KBM-7 (cell line): ENCODE measurements around the gene SDR9C7.
"Not testable (repeated sequence)": the region's sequence is repeated elsewhere in the genome, so short reads cannot be mapped to it uniquely, and the experiment has no call there.

Source experiments
- DNase-seq: peaks from one replicate; pipeline ENCODE4 v3.0.0-alpha.2; 2015
- in situ Hi-C: fragments of 300-500 bp; cut with MboI; formaldehyde crosslinking; loops from 2 replicates; pipeline ENCODE4 v1.14.3; 2020; ENCODE audit warnings: low sequenced_read_pairs, low pct_unique_long_range_greater_than_20kb, mixed read lengths

The SDR9C7 gene

DNA sequence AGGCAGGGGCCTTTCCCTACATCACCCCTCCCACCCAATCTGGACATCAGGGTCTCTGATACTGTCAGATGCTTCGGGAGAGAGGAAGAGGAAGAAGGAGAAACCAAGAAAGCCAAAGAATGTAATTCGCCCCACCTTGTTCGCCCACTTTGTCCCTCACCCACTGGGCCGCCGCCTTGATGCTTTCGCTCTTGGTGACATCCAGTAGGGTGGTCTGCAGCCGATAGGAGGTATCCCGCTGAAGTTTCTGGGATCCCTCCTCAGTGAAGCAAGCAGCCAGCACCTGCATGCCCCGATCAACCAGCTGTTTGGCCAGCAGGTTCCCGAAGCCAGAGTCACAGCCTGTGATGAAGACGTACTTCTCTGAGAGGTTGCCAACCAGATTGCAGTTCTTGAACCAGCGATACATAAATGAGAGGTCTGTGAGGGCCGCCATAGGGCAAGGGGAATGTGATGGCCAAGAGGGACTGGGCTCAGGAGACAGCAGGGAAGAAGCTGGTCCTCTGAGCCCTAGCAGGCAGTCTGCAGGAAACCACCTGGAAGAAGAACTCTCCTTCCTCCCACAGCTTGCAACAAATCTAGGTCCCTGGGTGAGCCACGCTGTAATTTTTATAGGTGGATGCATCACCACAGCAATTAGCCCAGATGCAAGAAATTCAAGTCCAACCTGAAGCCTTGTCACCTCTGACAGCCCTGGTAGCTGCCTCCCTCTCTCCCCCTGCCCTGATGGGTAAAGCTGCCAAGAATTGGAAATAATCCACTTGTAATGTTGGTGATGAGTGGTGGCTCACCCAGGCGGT lies at the start of gene SDR9C7:
Gene SDR9C7, minus strand, starts transcription at position 583 of the 800 bp plus-strand sequence. Its CDS starts 147 bp downstream, at position 436.
- in situ Hi-C loops: no loop called here
- no peak for DNase-seq

DNA sequence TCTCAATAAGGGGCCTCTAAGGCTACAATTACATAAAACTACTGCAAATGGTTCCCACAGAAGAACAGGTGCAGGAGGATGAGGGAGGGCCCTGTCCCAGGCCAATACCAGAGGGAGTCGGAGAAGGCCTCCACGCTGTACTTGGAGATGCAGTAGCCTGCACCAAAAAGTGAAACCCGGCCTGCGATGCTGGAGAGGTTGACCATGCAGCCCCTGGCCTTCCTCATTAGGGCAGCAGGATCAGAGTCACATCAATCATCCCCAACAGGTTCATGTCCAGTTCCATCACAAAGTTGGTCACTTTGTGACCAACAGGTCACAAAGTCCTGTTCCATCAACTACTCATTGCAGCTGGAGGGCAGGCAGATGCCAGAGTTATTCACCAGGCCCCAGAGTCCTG lies 49.2 kb upstream of the SDR9C7 start:
- in situ Hi-C loops: no loop called here
- DNase-seq: no peak

DNA sequence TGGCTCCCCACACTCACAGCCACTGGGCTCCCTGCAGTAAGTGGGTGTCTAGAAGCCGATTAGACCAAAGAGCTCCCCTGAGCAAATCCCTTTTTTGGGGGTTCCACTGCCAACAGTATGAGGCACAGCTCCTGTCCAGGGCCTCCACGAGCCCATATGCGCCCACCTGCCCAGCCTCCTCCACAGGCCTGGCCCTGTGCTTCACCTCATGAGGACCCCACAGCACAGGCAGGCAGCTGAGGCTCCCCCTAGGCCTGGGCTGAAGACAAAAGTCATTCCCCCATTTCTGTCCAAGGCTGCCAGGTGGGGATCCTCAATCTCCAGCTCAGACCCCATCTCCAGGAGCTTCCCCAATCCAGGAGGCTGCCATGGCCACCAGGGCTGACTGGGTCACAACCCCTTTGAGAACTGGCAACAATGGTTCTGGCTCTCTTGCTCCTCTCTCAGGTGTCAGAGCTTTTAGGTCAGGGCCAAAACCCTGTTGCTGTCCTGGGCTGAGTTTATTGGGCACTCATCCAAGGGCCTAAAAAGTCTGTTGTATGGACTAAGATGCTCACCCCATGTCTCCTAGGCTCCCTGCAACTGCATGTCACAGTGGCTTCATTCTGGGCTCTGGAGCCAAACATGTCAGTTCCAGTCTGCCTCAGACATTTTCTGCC lies 48.5 kb upstream of the SDR9C7 start:
- DNase-seq, in situ Hi-C loops: not testable (repeated sequence)

DNA sequence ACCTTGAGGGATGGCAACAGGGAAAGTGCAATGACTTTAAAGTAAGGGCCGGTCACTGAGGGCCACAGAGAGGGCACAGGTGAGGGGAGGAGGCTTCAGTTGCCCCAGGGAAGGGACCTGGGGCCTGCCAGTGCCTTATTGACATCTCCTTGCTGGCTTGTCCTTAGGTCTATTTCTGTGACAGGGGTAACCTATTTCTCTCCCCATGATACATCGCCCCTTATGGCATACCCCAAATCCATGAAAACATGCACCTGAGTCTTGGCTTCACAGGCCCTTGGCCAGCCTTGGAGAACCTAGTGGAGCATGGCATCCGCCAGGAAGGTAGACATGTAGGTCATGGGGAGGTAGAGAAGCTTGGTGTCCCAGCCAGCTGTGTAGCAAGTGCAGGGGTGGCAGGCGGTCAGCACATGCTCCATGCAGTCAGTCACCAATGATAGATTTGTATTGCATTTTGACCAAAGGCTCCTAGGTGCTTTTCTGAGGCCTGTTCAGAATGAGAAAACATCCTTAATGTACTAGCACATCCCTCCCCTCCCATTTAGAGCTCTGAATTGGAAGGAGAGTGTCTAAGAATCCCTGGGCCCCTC lies 46.8 kb upstream of the SDR9C7 start:
- in situ Hi-C loops: no loop called here
- DNase-seq: no peak

DNA sequence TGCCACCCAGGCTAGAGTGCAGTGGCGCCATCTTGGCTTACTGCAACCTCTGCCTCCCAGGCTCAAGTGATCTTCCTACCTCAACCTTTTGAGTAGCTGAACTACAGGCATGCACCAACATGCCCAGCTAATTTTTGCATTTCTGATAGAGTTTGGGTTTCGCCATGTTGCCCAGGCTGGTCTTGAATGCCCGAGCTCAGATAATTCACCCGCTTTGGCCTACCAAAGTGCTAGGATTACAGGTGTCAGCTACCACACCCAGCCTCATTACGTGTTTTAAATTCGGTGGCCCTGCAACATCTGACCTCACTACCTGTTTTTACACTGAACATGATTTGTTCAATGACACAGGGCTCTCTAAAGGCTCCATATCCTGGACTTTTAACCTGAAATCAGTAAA lies 46.1 kb upstream of the SDR9C7 start:
- in situ Hi-C loops: no loop called here
- no peak for DNase-seq

DNA sequence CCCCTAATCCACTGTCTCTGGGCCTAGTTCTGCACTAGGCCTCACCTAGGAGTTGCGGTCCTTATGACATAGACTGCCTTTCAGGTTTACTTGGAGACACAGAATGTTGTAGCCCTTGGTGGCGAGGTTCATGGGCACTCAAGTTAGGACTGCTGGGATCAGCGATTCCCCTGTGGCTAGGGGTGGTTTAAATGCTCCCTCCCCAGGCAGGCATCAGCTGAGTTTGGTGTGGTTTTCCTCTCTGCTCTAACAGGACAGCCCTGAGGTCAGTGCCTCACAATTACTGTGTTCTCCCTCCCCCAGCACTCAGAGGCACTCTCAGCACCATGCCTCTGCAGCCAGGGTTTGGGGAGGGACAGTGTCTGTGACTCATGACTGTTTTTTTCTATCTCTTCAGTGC lies 45.4 kb upstream of the SDR9C7 start:
- in situ Hi-C loops: no loop called here
- DNase-seq: no peak

DNA sequence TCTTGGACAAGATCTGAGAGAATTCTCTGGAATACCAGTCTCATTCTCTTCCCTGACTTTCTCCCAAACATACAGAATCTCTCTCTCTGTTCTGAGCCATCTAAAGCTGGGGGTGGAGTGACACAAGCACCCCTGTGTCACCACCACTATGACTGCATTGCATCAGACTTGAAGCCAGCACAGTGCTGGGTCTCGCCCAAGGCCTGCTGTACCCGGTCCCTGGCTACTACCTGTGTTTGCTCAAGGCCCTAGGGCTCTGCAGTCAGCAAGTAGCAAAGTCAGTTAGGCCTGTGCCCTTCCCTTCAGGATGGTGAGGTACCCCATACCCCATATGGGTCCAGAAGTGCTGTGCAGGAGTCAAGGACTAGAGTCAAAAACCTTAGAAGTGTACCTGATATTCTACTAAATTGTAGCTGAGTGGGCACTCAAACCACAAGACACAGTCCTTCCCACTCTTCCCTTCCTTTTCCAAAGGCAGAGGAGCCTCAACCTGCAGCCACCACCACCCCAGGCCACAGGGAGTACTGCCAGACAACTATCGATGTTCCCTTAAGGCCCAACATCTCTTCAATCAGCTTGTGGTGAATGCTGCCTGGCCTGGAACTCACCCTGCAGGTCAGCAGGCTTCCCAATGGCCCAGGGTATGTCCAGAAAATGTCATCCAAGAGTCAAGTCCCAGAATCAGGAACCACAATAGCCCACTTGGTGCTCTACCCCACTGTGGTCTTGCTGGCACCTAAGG lies 44.4 kb upstream of the SDR9C7 start:
- DNase-seq: no peak
- in situ Hi-C loops: no loop called here

DNA sequence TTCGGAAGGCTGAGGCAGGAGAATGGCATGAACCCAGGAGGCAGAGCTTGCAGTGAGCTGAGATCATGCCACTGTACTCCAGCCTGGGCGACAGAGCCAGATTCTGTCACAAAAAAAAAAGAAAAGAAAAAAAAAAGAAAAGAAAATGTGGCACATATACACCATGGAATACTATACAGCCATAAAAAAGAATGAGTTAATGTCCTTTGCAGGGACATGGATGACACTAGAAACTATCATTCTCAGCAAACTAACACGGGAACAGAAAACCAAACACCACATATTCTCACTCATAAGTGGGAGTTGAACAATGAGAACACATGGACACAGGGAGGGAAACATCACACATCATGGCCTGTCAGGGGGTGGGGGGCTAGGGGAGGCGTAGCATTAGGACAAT lies 43.2 kb upstream of the SDR9C7 start:
- in situ Hi-C loops, DNase-seq: not testable (repeated sequence)

DNA sequence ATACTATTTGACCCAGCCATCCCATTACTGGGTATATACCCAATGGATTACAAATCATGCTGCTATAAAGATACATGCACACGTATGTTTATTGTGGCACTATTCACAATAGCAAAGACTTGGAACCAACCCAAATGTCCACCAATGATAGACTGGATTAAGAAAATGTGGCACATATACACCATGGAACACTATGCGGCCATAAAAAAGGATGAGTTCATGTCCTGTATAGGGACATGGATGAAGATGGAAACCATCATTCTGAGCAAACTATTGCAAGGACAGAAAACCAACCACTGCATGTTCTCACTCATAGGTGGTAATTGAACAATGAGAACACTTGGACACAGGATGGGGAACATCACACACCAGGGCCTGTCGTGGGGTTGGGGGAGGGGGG lies 40.0 kb upstream of the SDR9C7 start:
- in situ Hi-C loops, DNase-seq: not testable (repeated sequence)

DNA sequence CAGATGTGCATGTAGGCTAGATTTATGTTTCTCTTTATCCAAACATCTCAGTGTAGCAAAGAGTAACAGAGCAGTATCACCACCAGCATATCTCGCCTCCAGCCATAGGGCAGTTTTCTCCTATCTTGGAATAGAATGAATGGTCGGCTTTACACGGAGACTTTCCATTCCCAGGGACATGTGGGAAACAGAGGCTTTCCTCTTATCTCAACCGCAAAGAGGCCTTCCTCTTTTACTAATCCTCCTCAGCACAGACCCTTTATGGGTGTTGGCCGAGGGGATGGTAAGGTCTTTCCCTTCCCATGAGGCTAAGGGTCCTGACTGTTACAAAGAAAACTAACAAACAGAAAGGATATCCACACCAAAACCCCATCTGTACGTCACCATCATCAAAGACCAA lies 34.7 kb upstream of the SDR9C7 start:
- peak; percentile 50 for DNase-seq
- in situ Hi-C loops: not testable (repeated sequence)

DNA sequence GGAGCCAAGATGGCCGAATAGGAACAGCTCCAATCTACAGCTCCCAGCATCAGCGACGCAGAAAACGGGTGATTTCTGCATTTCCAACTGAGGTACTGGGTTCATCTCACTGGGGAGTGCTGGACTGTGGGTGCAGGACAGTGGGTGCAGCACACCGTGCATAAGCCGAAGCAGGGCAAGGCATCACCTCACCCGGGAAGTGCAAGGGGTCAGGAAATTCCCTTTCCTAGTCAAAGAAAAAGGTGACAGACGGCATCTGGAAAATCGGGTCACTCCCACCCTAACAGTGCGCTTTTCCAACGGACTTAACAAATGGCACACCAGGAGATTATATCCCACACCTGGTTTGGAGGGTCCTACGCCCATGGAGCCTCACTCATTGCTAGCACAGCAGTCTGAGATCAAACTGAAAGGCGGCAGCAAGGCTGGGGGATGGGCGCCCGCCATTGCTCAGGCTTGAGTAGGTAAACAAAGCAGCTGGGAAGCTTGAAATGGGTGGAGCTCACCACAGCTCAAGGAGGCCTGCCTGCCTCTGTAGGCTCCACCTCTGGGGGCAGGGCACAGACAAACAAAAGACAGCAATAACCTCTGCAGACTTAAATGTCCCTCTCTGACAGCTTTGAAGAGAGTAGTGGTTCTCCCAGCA lies 31.9 kb upstream of the SDR9C7 start:
- in situ Hi-C loops, DNase-seq: not testable (repeated sequence)

DNA sequence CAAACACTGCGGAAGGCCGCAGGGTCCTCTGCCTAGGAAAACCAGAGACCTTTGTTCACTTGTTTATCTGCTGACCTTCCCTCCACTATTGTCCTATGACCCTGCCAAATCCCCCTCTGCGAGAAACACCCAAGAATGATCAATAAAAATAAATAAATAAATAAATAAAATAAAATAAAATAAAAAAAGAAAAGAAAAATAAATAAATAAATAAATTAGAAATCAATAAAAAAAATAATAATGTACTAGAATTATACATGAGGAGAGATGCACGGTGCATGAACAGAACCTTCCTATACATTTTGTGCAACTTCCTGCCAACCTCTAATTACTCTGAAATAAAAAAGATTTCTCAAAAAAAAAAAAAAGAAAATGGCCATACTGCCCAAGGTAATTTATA lies 30.9 kb upstream of the SDR9C7 start:
- in situ Hi-C loops: not testable (repeated sequence)

DNA sequence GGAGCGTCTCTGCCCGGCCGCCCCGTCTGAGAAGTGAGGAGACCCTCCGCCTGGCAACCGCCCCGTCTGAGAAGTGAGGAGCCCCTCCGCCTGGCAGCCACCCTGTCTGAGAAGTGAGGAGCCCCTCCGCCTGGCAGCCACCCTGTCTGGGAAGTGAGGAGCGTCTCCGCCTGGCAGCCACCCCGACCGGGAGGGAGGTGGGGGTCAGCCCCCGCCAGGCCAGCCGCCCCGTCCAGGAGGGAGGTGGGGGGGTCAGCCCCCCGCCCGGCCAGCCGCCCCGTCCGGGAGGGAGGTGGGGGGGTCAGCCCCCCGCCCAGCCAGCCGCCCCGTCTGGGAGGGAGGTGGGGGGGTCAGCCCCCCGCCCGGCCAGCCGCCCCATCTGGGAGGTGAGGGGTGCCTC lies 29.3 kb upstream of the SDR9C7 start:
- in situ Hi-C loops, DNase-seq: not testable (repeated sequence)

More for the DNA sequence above, 30.9 kb upstream of the SDR9C7 start:
- not testable (repeated sequence) for DNase-seq

DNA sequence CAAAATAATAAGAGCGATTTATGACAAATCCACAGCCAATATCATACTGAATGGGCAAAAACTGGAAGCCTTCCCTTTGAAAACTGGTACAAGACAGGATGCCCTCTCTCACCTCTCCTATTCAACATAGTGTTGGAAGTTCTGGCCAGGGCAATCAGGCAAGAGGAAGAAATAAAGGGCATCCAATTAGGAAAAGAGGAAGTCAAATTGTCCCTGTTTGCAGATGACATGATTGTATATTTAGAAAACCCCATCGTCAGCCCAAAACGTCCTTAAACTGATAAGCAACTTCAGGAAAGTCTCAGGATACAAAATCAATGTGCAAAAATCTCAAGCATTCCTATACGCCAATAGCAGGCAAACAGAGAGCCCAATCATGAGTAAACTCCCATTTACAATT lies 28.0 kb upstream of the SDR9C7 start:
- in situ Hi-C loops: not testable (repeated sequence)
- peak; percentile 17 for DNase-seq

DNA sequence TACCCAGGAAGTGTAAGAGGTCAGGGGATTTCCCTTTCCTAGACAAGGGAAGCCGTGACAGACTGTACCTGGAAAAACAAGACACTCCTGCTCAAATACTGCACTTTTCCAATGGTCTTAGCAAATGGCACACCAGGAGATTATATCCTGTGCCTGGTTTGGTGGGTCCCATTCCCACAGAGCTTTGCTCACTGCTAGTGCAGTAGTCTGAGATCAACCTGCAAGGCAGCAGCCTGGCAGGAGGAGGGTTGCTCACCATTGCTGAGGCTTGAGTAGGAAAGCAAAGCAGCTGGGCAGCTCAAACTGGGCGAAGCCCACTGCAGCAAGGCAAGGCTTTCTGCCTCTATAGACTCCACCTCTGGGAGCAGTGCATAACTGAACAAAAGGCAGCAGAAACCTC lies 24.2 kb upstream of the SDR9C7 start:
- no peak for DNase-seq
- in situ Hi-C loops: no loop called here

DNA sequence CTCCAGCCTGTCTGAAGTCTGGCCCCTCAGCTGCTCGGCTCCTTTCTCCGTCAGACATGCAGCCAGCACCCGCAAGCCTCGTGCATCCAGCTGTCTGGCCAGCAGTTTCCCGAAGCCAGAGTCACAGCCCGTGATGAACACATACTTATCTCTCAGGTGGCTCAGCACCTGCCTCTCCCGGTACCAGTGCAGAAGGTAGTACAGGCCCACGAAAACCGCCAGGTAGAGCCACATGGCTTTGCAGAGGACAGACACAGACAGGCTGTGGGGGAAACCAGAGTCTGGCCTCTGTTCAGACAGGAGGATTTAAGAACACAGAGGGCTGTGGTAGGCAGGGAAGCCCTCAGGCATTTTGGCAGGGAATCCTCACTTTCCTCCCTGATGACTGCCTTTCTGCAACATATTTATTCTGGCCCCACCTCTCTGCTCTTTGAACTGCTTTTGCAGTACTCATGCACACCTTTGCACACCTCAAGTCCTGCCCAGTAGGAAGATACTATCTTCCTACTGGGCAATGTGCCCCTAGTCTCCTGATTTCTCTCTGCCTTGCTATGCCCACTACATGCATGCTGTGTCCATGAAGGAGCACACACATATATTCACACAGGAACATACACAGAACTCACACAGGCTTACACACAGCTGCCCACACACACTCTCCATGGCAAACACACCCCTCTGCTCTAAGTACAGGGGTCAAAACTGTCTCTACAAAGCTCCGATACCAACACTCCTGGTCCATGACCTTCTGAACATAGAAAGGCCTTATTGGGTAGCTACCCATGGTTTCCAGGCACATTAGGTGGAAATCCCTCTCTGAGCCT lies 23.2 kb upstream of the SDR9C7 start, which contains the start of gene RDH16:
Gene RDH16, minus strand, starts transcription at position 380 of the 824 bp plus-strand sequence. Its CDS starts 146 bp downstream, at position 234.
- in situ Hi-C loops: no loop called here

DNA sequence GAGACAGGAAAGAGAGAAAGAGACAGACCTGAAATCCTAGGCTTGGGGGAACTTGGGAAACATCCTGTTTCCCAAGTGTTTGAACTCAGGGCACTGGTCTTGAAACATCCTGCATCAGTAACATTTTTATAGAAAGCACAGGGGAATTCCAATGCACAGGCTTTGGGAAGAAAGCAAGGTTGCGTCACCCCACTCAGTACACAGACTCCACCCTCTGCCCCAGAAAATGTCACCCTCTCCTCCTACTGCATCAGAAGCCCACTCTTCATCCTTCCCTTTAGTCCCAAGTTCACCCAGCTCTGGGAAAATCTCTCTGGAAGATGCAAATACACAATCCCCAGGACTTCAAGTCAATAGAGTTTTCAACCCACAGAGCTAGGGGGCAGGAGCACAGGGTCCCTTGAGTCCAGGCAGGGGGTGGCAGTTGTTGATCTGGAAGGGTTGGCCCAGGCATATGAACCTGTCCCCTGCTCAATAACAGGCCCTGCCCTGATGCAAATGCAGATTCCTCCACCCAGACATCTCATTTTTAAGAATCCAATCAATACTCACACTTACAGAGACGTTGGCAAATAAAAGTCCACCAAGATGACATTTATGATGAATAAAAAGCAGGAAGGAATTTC lies 21.5 kb upstream of the SDR9C7 start:
- no peak for DNase-seq
- in situ Hi-C loops: no loop called here

More for the DNA sequence above, 23.2 kb upstream of the SDR9C7 start, which contains the start of gene RDH16:
- DNase-seq: no peak

DNA sequence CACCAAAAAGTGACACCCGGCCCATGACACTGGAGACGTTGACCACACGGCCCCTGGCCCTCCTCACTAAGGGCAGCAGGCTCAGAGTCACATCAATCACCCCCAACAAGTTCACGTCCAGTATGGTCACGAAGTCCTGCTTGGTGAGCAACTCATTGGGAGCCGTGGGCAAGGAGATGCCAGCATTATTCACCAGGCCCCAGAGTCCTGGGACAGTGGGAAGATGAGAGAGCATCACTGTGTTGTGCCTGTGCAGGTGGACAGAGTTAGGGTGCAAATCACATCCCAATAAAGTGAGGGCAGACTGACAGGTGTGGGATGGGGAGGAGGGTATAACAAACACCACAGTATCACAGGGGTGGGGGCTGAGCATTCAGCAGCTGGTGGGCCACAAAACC lies 20.7 kb upstream of the SDR9C7 start:
- in situ Hi-C loops: no loop called here
- DNase-seq: no peak
